HCT116 (cell line): ENCODE results near the gene MOSPD2. TPM values are rescaled to one million over a fixed set of nuclear protein-coding genes. Genes with fewer than 3 reads are reported as not detected.

ENCODE experiments used
- ATAC-seq: fragments of 200-7000 bp; cut with Tn5 transposase; 2 replicates; pipeline ENCODE4 v1.9.1; 2020; ENCODE audit warnings: mild to moderate bottlenecking, moderate library complexity
- BruUV-seq: library from RNA; stranded (reverse); fragments of 400-500 nt; replicated peaks from 2 replicates; lab custom pipeline; 2021; lab: Mats Ljungman, UMichigan
- CTCF ChIA-PET: fragments of 300-600 bp; sonication (Branson Sonifier 250); formaldehyde crosslinking; loops from one replicate; lab custom pipeline; 2021; ENCODE audit warnings: antibody characterized with exemption; lab: Charles Lee
- POLR2A ChIA-PET: fragments of 300-600, 350-600 bp; sonication (Branson Sonifier 250); formaldehyde crosslinking; loops from one replicate; lab custom pipeline; 2021; ENCODE audit warnings: antibody characterized with exemption; lab: Charles Lee
- RAD21 ChIA-PET, 2 experiments: fragments of 300-600 bp; sonication (Branson Sonifier 250); formaldehyde crosslinking; loops; one replicate each; lab custom pipeline; 2023; ENCODE audit warnings: low total read pairs in 2 of 2; ENCODE audit not compliant: uncharacterized antibody in 2 of 2, unreplicated experiment in 2 of 2, low non-redundant PET in 1 of 2; lab: Charles Lee
- DNase-seq: peaks from one replicate; pipeline ENCODE4 v3.0.0-alpha.2; 2010; ENCODE audit warnings: low read depth, low spot score
- H2AFZ ChIP-seq: fragments of 200-600 bp; shearing (Covaris generic), sonication (generic); 2 replicates; pipeline ENCODE4 v1.6.1; 2017; ENCODE audit warnings: low read depth, mixed run types, mixed read lengths, antibody characterized with exemption, low read length; ENCODE audit not compliant: poor library complexity, severe bottlenecking
- H3K27ac ChIP-seq: 2 replicates; pipeline ENCODE4 v1.5.1; 2012; ENCODE audit warnings: low read depth, low read length
- H3K27me3 ChIP-seq: fragments of 200-600 bp; sonication (generic); 2 replicates; pipeline ENCODE4 v1.6.1; 2016; ENCODE audit warnings: mixed run types, low read length, mixed read lengths; ENCODE audit not compliant: insufficient read depth
- H3K36me3 ChIP-seq, 2 experiments: fragments of 200-500 bp in 1 of 2; fragments of 200-600 bp in 1 of 2; sonication (Bioruptor generic) in 1 of 2; sonication (generic) in 1 of 2; 2 replicates each; pipeline versions ENCODE4 v1.5.1 to v1.6.1; 2014 to 2016; ENCODE audit warnings: low read length in 2 of 2, inconsistent platforms in 1 of 2, mixed read lengths in 1 of 2, mixed run types in 1 of 2; ENCODE audit not compliant: insufficient read depth in 2 of 2, control insufficient read depth in 1 of 2
- H3K4me1 ChIP-seq, 2 experiments: fragments of 200-600 bp in 1 of 2; sonication (generic) in 1 of 2; 2 replicates each; pipeline versions ENCODE4 v1.5.1 to v1.6.1; 2012 to 2017; ENCODE audit warnings: low read length in 2 of 2, inconsistent platforms in 1 of 2, mild to moderate bottlenecking in 1 of 2, mixed read lengths in 1 of 2, mixed run types in 1 of 2, moderate library complexity in 1 of 2; ENCODE audit not compliant: insufficient read depth in 2 of 2, control insufficient read depth in 1 of 2
- H3K4me2 ChIP-seq: fragments of 200-600 bp; sonication (generic); 2 replicates; pipeline ENCODE4 v1.6.1; 2017; ENCODE audit warnings: mixed run types, low read length, mixed read lengths
- H3K4me3 ChIP-seq, 2 experiments: fragments of 200-600 bp in 1 of 2; sonication (generic) in 1 of 2; replicated peaks in 1 of 2; 2 replicates each; pipeline ENCODE4 v1.5.1; 2011 to 2016; ENCODE audit warnings: low read length in 2 of 2, control low read depth in 1 of 2, low read depth in 1 of 2, mild to moderate bottlenecking in 1 of 2, mixed read lengths in 1 of 2, mixed run types in 1 of 2
- H3K79me2 ChIP-seq: fragments of 200-600 bp; sonication (generic); 2 replicates; pipeline ENCODE4 v1.6.1; 2017; ENCODE audit warnings: mild to moderate bottlenecking, mixed run types, low read length, moderate library complexity, mixed read lengths; ENCODE audit not compliant: insufficient read depth
- H3K9ac ChIP-seq: fragments of 200-600 bp; sonication (generic); 2 replicates; pipeline ENCODE4 v1.6.1; 2016; ENCODE audit warnings: low read length, mixed read lengths
- H3K9me2 ChIP-seq: fragments of 200-600 bp; sonication (generic), shearing (Covaris generic); 2 replicates; pipeline ENCODE4 v1.6.1; 2017; ENCODE audit warnings: mixed run types, mild to moderate bottlenecking, moderate library complexity; ENCODE audit not compliant: insufficient read depth
- H3K9me3 ChIP-seq, 2 experiments: fragments of 200-500 bp in 1 of 2; fragments of 200-600 bp in 1 of 2; sonication (Bioruptor generic) in 1 of 2; sonication (generic) in 1 of 2; 2 replicates each; pipeline ENCODE4 v1.6.1; 2014 to 2017; ENCODE audit warnings: low read length in 2 of 2, mixed read lengths in 2 of 2, inconsistent platforms in 1 of 2, low read depth in 1 of 2, mild to moderate bottlenecking in 1 of 2, mixed run types in 1 of 2, moderate library complexity in 1 of 2; ENCODE audit not compliant: control insufficient read depth in 1 of 2, insufficient read depth in 1 of 2
- H4K20me1 ChIP-seq: fragments of 200-600 bp; sonication (generic), shearing (Covaris generic); 2 replicates; pipeline ENCODE4 v1.6.1; 2017; ENCODE audit warnings: mixed run types, mild to moderate bottlenecking, moderate library complexity; ENCODE audit not compliant: insufficient read depth
- CBX3 ChIP-seq: IDR thresholded peaks from 2 replicates; pipeline ENCODE4 v1.6.1; 2012; ENCODE audit warnings: low read depth
- EGR1 ChIP-seq: IDR thresholded peaks from 2 replicates; pipeline ENCODE4 v1.6.1; 2012; ENCODE audit warnings: low read depth
- EZH2 ChIP-seq: fragments of 200-600 bp; sonication (generic); IDR thresholded peaks from 2 replicates; pipeline ENCODE4 v1.6.1; 2017; ENCODE audit warnings: antibody characterized with exemption, mixed run types
- FOSL1 ChIP-seq: IDR thresholded peaks from 2 replicates; pipeline ENCODE4 v1.6.1; 2012; ENCODE audit warnings: low read depth
- RAD21 ChIP-seq: IDR thresholded peaks from 2 replicates; pipeline ENCODE4 v1.6.1; 2012; ENCODE audit warnings: low read depth, mild to moderate bottlenecking
- SIN3A ChIP-seq: IDR thresholded peaks from 2 replicates; pipeline ENCODE4 v1.6.1; 2012; ENCODE audit warnings: low read depth
- SRF ChIP-seq: IDR thresholded peaks from 2 replicates; pipeline ENCODE4 v1.6.1; 2012; ENCODE audit warnings: low read depth
- ZNF274 ChIP-seq: fragments of 200-500 bp; sonication (Bioruptor generic); IDR thresholded peaks from 2 replicates; pipeline ENCODE4 v1.6.1; 2014; ENCODE audit warnings: mild to moderate bottlenecking, low read depth, low read length, inconsistent platforms
- intact Hi-C: fragments of 100-400 bp; cut with micrococcal nuclease; formaldehyde crosslinking; loops from 2 replicates; pipeline ENCODE4 v1.10.0; 2022
- total RNA-seq: library from RNA; stranded (reverse); gene quantifications from one replicate; pipeline ENCODE4 v1.2.1, GENCODE V29; 2021; ENCODE audit not compliant: unreplicated experiment

Gene MOSPD2
- total RNA-seq, 1 experiment from 2014 or later, result 8.9 TPM

DNA sequence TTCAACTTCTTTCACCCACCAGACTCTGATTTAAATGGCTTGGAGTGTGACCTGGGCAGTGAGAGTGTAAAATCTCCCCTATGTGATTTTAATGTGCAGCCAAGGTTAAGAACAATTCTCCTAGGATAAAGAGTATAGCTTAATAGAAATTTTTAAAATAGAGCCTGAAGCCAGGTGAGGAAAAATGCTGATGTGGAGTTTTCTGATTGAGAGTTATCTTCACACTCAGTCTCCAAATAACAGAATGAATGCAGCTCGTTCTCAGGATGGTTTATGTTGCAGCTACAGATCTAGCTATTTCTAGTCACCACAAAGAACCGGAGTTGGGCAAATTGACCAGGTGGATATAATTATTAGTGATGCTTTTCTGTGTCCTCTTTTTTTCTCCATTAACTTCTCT lies 70.7 kb downstream of the MOSPD2 start:
- intact Hi-C loops, result no loop called here
- H3K9me2 ChIP-seq, result no peaks in the 10 kb centered on the region
- H3K79me2 ChIP-seq, result no peaks in the 10 kb centered on the region
- POLR2A ChIA-PET, result no interaction called here
- no peaks in the 10 kb centered on the region for H3K4me1 ChIP-seq
- BruUV-seq, result no TSS peak
- no peak for ATAC-seq
- RAD21 ChIA-PET, result no interaction called here
- no peaks in the 10 kb centered on the region for H3K9me3 ChIP-seq
- CTCF ChIA-PET, result no interaction called here
- H3K4me2 ChIP-seq, result no peak overlapping the region
- TF ChIP-seq ZNF274, result no peak
- TF ChIP-seq CBX3, result no peak
- no peak overlapping the region for H3K9ac ChIP-seq
- no peaks in the 10 kb centered on the region for H4K20me1 ChIP-seq
- no peak overlapping the region for H3K27ac ChIP-seq
- no peak overlapping the region for H2AFZ ChIP-seq
- no peak overlapping the region for H3K4me3 ChIP-seq
- H3K27me3 ChIP-seq, result no peaks in the 10 kb centered on the region
- H3K36me3 ChIP-seq, result no peaks in the 10 kb centered on the region
- DNase-seq, result no peak

DNA sequence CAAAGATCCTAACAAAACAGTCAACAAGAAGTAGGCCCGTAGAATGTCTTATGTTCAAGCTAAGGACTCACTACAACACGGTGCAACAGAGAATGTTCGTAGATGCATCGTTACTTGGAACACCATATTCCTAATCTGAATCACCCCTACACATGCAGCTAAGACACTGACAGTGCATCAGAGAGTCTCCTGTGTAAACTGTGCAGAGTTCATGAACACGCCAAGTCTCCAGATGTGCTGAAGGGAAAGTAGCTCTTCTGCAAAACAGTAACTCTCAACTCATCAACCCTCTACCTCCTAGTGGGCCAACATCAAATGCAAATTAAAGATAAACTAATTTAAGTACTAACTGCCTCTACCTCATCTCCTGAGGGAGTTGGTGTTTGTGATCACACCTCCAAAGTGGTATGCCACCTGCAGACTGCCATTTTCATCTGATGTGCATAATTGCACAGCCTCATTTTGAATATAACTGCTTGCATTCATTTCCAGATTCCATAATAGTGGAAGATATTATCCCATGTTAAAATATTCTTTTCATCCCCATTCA lies 73.5 kb downstream of the MOSPD2 start:
- ATAC-seq, result no peak
- Histone ChIP-seq H3K4me2 (no peak overlapping the region), H3K27ac (no peak overlapping the region)
- TF ChIP-seq CBX3 (no peak), EZH2 (no peak), SIN3A (no peak), FOSL1 (no peak), SRF (no peak), EGR1 (no peak), RAD21 (no peak)
- TF ChIP-seq, all 23 proteins: peak for 0
- H3K79me2 ChIP-seq, result no peaks in the 10 kb centered on the region
- H3K9ac ChIP-seq, result no peak overlapping the region
- no peaks in the 10 kb centered on the region for H3K9me3 ChIP-seq
- H3K9me2 ChIP-seq, result no peaks in the 10 kb centered on the region
- intact Hi-C loops, result no loop called here
- H3K27me3 ChIP-seq, result no peaks in the 10 kb centered on the region
- DNase-seq, result no peak
- ChIA-PET POLR2A (no interaction called here), RAD21 (no interaction called here), CTCF (no interaction called here)
- H3K4me1 ChIP-seq, result no peaks in the 10 kb centered on the region
- no peak overlapping the region for H2AFZ ChIP-seq
- no peaks in the 10 kb centered on the region for H4K20me1 ChIP-seq
- BruUV-seq, result no TSS peak
- H3K36me3 ChIP-seq, result no peaks in the 10 kb centered on the region
- no peak overlapping the region for H3K4me3 ChIP-seq
